Head of caudate nucleus (tissue), 42 donors: ENCODE measurements around the gene HAUS7.

Experiments
- DNase-seq, 42 donors: peaks; one replicate each; pipeline versions ENCODE4 v3.0.0 to v3.0.0-alpha.2; 2020 to 2021; ENCODE audit warnings: mixed read lengths in 7 of 42
- intact Hi-C: fragments of 100-400 bp; cut with DNase I; formaldehyde crosslinking; loops from one replicate; pipeline ENCODE4 v1.15.0; 2022

Gene HAUS7

GRCh38 chrX:153420851-153421599 is 49.4 kb downstream of the HAUS7 start:
- intact Hi-C loops, result no loop called here
- no peak for DNase-seq

GRCh38 chrX:153417637-153418036 is 52.7 kb downstream of the HAUS7 start:
- DNase-seq, result no peak
- intact Hi-C loops, result no loop called here

- intact Hi-C loops, result no loop called here
- no peak for DNase-seq
These were observed 53.5 kb downstream of the HAUS7 start for GRCh38 chrX:153416781-153417450.

- peak in 1 of 42 donors; percentile 16 for DNase-seq
- intact Hi-C loops, result no loop called here
These were observed 55.4 kb downstream of the HAUS7 start for GRCh38 chrX:153414856-153415510.

- no peak for DNase-seq
- intact Hi-C loops, result no loop called here
These were observed 56.6 kb downstream of the HAUS7 start for GRCh38 chrX:153413731-153414130.

GRCh38 chrX:153412746-153413720 is 57.3 kb downstream of the HAUS7 start:
- no peak for DNase-seq
- intact Hi-C loops, result no loop called here

- DNase-seq, result peak in 3 of 42 donors; percentile 5 to 47 (median 22)
- intact Hi-C loops, result no loop called here
These were observed 58.3 kb downstream of the HAUS7 start for GRCh38 chrX:153411988-153412574.

GRCh38 chrX:153411255-153411987 is 59.0 kb downstream of the HAUS7 start, which contains the start of gene ZFP92:
Gene ZFP92 (plus strand): TSS chrX:153411472. CDS start chrX:153418323, 6,851 bp downstream.
- DNase-seq, result peak in 36 of 42 donors; percentile 12 to 70 (median 38)
- intact Hi-C loops, result no loop called here

GRCh38 chrX:153410888-153411254 is 59.5 kb downstream of the HAUS7 start:
- intact Hi-C loops, result no loop called here
- DNase-seq, result no peak

GRCh38 chrX:153410373-153410772 is 60.0 kb downstream of the HAUS7 start:
- intact Hi-C loops, result no loop called here
- peak in 1 of 42 donors; percentile 14 for DNase-seq

GRCh38 chrX:153409414-153410101 is 60.8 kb downstream of the HAUS7 start:
- intact Hi-C loops, result no loop called here
- peak in 1 of 42 donors; percentile 19 for DNase-seq

GRCh38 chrX:153408871-153409351 is 61.5 kb downstream of the HAUS7 start:
- DNase-seq, result peak in 1 of 42 donors; percentile 16
- intact Hi-C loops, result no loop called here

- intact Hi-C loops, result no loop called here
- no peak for DNase-seq
These were observed 62.1 kb downstream of the HAUS7 start for GRCh38 chrX:153408221-153408721.

- intact Hi-C loops, result no loop called here
- DNase-seq, result no peak
These were observed 62.6 kb downstream of the HAUS7 start for GRCh38 chrX:153407736-153408135.

- DNase-seq, result no peak
- intact Hi-C loops, result no loop called here
These were observed 63.5 kb downstream of the HAUS7 start for GRCh38 chrX:153406903-153407302.

GRCh38 chrX:153406011-153406410 is 64.4 kb downstream of the HAUS7 start:
- no peak for DNase-seq
- intact Hi-C loops, result no loop called here

GRCh38 chrX:153405426-153405825 is 65.0 kb downstream of the HAUS7 start:
- intact Hi-C loops, result no loop called here
- peak in 10 of 42 donors; percentile 11 to 54 (median 35) for DNase-seq
